NCI-H2196 (cell line): ENCODE results near the gene CNGA2.

Source experiments
- DNase-seq: peaks from one replicate; lab custom pipeline; 2025; ENCODE audit not compliant: unreplicated experiment; lab: John Stamatoyannopoulos, UW

The CNGA2 gene

GRCh38 chrX:151746502-151746901 is 12.0 kb downstream of the CNGA2 start:
- DNase-seq, result no peak

- no peak for DNase-seq
Measured at GRCh38 chrX:151750511-151750910, 16.0 kb downstream of the CNGA2 start.

- DNase-seq, result no peak
Measured at GRCh38 chrX:151752847-151753246, 18.3 kb downstream of the CNGA2 start.

DNA sequence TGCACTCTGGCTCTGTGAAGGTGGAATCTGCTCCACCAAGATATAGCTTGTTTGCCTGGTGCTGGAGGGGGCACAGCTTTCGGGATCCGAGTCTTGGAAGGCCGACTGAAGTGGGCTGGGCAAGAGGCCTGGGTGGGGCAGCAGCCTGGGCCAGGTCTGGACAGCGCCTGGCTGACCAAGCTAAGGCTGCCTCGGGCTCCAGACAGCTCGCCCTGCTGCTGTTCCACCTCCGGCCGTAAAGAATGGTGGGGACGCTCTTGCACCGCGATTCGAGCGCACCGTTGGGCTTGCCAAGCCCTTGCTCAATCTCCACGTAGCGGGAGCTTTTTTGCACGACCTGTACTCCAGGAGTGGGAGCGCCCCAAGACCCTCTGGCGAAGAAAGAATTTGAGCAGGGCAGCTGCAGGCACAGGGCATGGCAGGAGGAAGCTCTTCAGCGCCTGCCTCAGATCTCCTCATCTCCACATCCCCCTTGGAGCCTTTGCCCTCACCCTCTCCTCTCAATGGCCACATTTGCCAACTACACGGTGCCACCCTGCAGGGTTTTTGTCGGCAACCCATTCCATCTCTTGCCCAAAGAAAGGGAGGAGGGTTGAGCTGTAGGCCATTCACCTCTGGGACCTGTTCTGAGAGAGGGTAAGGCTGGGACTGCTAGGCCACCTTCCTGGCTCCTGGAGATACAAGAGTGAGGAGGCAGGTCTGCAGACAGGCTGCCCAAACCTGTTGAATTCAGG is 18.9 kb downstream of the CNGA2 start:
- peak; percentile 42 for DNase-seq

DNA sequence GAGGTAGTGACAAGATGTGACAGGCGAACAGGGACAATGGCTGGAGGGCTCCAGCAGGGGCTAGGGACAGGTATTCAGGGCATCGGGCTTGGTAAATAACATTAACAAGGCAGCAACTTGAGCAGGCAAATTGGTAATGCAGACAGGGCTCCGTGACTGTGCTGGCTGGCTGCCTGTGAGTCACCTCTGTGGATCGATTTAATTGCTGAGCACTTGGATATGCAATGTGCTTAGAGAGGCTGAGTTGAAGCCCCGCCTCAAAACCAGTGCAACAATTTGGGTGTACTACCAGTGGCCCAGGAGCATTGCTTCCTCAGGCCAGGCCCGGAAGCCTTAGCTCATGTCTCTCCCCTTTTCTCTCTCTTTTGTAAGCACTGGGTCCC is 19.5 kb downstream of the CNGA2 start:
- DNase-seq, result no peak

DNA sequence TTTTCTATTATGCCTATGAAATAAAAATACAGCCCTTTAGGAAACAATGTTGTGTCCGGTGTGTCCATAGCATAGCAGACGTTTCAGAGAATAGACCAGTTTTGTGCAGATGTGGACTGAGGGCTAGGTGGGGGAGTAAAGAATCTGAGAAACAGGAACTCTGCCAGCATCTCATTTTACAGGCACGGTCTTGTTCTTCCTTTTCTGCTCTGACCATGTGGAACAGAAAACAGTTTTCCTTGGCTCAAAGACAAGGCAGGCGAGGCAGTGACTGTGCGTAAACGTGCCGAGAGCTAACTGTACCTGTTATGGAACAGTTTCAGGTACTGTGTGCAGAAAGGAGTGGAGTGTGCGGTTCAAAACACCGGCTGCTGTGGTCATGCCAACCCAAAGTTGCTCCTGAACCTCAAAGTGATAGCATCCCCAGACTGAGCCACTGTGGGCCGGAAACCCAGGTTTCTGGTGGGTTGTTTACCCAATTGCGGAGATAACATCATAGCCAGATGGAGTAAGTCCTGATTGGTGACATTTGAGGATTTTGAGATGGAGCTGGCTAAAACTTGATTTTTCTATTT is 20.2 kb downstream of the CNGA2 start:
- DNase-seq, result no peak

- no peak for DNase-seq
Measured at GRCh38 chrX:151759041-151759708, 24.6 kb downstream of the CNGA2 start.

DNA sequence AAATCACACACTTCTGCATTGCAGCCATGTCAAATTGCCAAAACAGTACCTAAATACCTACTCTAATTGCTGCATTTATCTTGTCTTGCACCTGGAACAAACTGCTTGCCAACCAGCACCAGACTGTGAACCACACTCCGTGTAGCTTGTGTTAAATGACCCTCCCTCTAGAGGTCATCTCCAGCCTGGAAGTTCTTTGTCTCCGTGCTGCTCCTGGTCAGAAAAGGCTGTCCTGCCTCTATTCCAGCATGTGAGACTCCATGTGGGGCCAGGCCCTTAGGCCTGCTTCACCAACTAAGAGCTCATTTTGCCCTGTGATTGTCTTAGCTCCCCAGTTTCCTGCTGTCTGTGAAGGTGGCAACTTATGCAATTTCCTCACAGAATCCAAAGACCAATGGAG is 28.3 kb downstream of the CNGA2 start:
- no peak for DNase-seq

DNA sequence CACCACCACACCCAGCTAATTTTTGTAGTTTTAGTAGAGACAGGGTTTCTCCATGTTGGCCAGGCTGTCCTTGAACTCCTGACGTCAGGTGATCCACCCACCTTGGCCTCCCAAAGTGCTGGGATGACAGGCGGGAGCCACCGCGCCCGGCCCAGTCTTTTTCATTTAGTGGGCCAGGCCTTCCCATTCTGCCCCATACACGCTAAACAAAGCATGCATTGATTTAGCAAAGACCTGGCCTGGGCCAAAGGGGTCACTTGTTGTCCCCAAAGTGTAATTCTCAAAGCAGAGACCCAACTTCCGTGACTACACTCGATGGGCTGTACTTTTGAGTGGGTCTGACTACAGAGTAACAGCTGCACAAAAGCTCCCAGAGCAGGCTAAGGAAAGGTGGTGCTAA is 29.2 kb downstream of the CNGA2 start:
- no peak for DNase-seq

GRCh38 chrX:151765026-151765425 is 30.5 kb downstream of the CNGA2 start:
- DNase-seq, result no peak

- DNase-seq, result no peak
Measured at GRCh38 chrX:151771726-151772125, 37.2 kb downstream of the CNGA2 start.

GRCh38 chrX:151773434-151773833 is 38.9 kb downstream of the CNGA2 start:
- DNase-seq, result no peak

DNA sequence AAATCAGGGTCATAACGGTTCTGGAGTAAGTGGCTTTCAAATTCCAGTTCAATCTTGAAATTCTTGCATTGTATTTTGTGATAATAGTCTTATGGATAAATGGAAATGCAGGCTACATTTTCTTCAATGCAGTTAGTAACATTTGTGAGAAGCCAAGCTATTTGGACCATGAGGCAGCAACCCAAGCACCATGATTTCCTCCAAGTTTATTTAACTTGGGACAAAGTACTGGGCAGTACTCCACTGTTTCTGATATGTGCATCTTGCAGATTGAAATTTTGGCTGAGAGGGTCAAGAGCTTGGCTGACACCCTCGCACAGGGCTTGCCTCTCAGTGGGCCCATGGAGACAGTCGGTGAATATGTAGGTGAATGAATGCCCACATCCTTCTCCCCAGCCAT is 39.9 kb downstream of the CNGA2 start:
- no peak for DNase-seq

- no peak for DNase-seq
Measured at GRCh38 chrX:151776181-151776731, 41.7 kb downstream of the CNGA2 start.

DNA sequence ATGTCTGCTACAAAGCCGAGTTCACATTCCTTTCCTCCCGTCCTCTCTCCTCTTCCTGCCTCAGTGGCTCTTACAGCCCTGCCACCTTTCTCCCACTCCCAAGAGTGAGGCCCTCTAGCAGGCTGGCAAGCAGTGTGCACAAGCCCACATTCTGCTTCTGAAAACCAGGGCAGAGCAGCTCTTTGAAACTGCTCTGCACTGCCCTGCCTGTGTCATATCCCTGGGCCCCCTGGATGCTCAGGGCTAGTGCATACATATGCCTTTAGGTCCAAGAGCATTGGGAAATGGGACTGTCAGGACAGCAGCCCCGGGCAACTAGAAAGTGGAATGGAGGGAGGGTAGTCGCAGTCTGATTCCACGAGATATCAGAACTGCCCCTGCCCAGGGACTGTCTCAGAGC is 42.4 kb downstream of the CNGA2 start:
- no peak for DNase-seq

GRCh38 chrX:151779258-151779657 is 44.7 kb downstream of the CNGA2 start:
- DNase-seq, result no peak

DNA sequence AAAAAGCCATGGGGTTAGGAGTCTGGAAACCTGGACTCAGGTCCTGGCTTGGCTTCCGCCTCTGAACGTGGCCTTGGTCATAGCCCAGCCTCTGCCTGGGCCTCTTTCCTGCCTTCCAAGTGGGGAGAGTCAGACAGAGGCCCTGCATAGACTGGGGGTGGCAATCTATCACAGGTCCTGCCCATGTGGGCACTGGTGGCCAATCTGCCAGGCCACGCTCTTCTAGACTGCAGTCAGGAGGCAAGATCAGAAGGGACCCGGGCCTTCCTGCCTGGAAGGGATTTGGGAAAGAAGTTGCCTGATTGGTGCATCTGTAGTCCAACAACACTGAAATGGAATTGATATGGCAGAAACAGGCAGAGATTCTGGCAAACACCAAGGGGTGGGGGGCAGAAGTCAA is 46.1 kb downstream of the CNGA2 start:
- DNase-seq, result no peak

DNA sequence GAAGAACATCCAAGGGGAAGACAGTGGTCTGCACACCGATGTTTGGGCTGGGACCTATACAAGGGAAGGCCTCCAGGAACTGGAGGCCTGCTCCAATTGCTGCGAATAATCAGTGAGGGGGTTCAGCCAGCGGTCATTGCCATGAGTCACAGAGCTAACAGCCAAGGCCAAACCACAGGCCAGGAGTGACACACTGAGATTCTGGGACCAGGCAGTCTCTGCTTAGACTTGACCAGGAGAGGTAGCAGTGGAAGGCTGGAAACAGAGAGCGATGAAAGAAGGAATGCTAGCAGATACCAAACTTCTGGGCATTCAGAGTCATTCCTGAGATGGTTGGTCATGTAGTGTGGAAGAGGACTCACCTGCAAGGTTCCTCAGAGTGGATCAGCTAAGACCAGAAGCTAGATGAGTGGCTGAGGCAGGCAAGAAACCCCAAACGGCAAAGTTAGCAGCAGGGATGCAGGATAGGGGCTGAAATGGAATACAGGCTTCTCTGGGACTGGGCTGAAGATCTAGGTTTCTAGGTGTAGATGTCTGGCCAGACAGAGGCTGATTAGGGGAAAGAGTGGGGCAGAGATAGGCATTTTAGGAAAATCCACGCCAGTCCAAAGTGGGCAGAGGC is 54.7 kb downstream of the CNGA2 start:
- DNase-seq, result no peak

- no peak for DNase-seq
Measured at GRCh38 chrX:151790481-151791160, 56.1 kb downstream of the CNGA2 start.

DNA sequence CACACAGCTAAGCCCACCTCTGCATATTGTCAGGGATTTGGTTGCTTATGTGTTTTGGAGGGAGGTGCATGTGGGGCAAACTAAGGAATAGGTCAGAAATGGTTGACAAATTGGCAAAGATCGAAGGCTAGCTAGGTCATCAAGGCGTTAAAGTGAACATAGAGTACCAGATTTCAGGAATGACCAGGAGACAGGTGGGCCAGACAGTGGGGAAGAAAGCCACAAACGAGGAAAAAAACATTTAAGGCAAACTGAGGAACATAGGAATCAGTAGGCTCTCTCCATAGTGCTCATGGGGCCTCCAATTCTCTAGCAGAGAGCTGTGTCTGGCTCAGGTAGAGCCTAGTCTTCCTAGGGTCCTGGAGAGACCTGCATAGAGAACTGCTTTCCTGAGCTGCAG is 57.4 kb downstream of the CNGA2 start:
- DNase-seq, result no peak

DNA sequence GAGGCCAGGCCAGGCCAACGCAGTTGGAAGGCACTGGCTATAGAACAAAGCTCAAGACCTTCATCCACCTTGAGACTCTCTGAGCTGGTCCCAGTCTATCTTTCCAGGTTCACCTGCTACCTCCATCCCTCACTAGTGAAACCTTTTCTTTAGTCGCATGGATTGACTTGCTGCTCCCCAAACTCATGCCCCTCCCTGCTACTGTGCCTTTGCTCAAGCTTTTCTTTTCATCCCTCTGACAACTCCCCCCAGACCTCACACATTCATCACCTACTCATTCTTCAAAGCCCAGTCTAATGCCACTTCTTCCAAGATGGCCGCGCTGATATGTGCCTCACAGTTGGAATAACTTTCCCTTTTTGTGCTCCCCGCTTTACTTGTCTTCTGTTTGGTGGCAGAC is 58.0 kb downstream of the CNGA2 start:
- no peak for DNase-seq
